Aorta (tissue), 5 donors: ENCODE data around the gene GPC3. TPM values are rescaled to one million over a fixed set of nuclear protein-coding genes. Genes with fewer than 3 reads are reported as not detected.

Source experiments
- ATAC-seq: fragments of 200-7000 bp; cut with Tn5 transposase; one replicate; pipeline ENCODE4 v1.9.1; 2022; ENCODE audit warnings: moderate library complexity; ENCODE audit not compliant: low FRiP score
- DNase-seq, 2 donors: peaks; one replicate each; pipeline ENCODE4 v3.0.0-alpha.2; 2020
- H3K27ac ChIP-seq, 2 donors: one replicate each; pipeline ENCODE4 v1.5.1; 2013; ENCODE audit warnings: low read length in 2 of 2, mild to moderate bottlenecking in 2 of 2, moderate library complexity in 2 of 2, control low read depth in 1 of 2, inconsistent platforms in 1 of 2, low read depth in 1 of 2
- H3K27me3 ChIP-seq, 2 donors: one replicate each; pipeline ENCODE4 v1.6.1; 2013; ENCODE audit warnings: control low read depth in 1 of 2, low read length in 1 of 2, mild to moderate bottlenecking in 1 of 2, moderate library complexity in 1 of 2; ENCODE audit not compliant: insufficient read depth in 2 of 2, control insufficient read depth in 1 of 2
- H3K36me3 ChIP-seq, 2 donors: one replicate each; pipeline ENCODE4 v1.6.1; 2013; ENCODE audit warnings: control low read depth in 1 of 2, low read length in 1 of 2, mild to moderate bottlenecking in 1 of 2; ENCODE audit not compliant: insufficient read depth in 2 of 2, control insufficient read depth in 1 of 2
- H3K4me1 ChIP-seq, 2 donors: one replicate each; pipeline ENCODE4 v1.6.1; 2013; ENCODE audit warnings: low read length in 2 of 2, control low read depth in 1 of 2, mild to moderate bottlenecking in 1 of 2, moderate library complexity in 1 of 2; ENCODE audit not compliant: insufficient read depth in 2 of 2, control insufficient read depth in 1 of 2
- H3K4me3 ChIP-seq, 2 donors: one replicate each; pipeline ENCODE4 v1.5.1; 2013; ENCODE audit warnings: low read length in 2 of 2, control low read depth in 1 of 2, mild to moderate bottlenecking in 1 of 2
- H3K9me3 ChIP-seq: one replicate; pipeline ENCODE4 v1.6.1; 2013; ENCODE audit warnings: mild to moderate bottlenecking, low read length; ENCODE audit not compliant: control insufficient read depth
- WGBS, 2 donors: extraction: QIAGEN DNeasy Blood & Tissue Kit; methylation state at CpG; one replicate each; pipeline ENCODE4 v1.1.7; 2013; 5-methylcytosine and 5-hydroxymethylcytosine counted together
- intact Hi-C, 2 donors: fragments of 100-400 bp; cut with DNase I; formaldehyde crosslinking; loops; one replicate each; pipeline versions ENCODE4 v1.14.2 to v1.15.0; 2022
- polyA plus RNA-seq, 2 donors: library from polyadenylated mRNA; stranded (reverse); fragments of 200-250 nt; gene quantifications; one replicate each; pipeline ENCODE4 v1.2.3, GENCODE V29; 2013
- total RNA-seq, 2 donors: library from RNA; stranded (reverse); fragmentation: NEBNext Ultra II Directional; extraction: Animal tissue kit (Norgen Biotek cat#: 25700); gene quantifications; one replicate each; pipeline ENCODE4 v1.2.1, GENCODE V29; 2021
- donor health status: healthy with polysubstance abuse.
- donor health status: Bipolar disorder and iron deficiency.
- donor health status: DM: no; HTN: no; CAD: no.
- donor health status: DM: no; HTN: no; CAD: no.
- donor health status: DM: yes; HTN: yes; CAD: no.

GPC3 gene
- total and polyA plus RNA-seq, 4 donors = 1.1 to 13.2 (median 5.0) TPM

DNA sequence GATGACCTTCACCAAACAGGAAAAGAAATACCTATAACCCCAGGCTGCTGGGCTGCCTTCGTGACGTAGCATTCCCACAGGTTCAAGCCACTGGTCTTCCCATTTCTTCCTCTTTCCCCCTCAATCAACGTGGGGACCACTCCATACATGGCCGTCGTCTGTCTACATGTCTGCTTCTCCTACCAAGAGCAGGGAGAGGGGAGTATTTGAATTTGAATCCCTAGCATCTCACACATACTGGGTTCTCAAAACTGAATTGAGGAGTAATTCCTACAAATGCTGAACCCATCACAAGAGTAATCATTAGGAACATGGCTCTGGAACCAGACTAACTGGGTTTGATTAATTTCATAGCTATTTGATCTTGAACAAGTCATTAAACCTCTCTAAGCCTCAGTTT, 17.3 kb downstream of the GPC3 start:
- intact Hi-C loops = no loop called here
- WGBS, 2 donors = 67 to 91% methylated on average over 5 of the region's 5 CpGs
- no peak overlapping the region for H3K27ac ChIP-seq
- no peaks in the 10 kb centered on the region for H3K27me3 ChIP-seq
- no peak overlapping the region for H3K4me3 ChIP-seq
- H3K4me1 ChIP-seq = no peaks in the 10 kb centered on the region
- H3K36me3 ChIP-seq = no peaks in the 10 kb centered on the region
- no peaks in the 10 kb centered on the region for H3K9me3 ChIP-seq
- DNase-seq (no peak), ATAC-seq (no peak)

DNA sequence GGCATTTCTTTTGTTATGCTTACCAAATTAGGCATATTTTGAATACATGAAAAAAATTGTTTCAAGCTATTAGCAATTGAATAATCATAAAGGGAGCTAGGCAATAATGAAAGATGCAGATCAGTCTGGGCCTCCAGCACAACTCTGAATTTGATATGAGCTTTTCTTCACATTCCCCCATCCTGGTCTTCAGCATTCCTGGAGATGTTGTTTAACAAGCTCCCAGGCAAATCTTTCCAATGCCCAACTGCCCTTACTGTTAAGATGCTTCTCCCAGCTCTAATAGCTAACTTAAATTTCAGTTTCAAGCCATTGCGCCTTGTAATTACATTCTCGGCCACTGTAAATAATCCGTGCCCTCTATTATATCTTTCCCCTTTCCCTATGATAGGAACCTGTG, 19.2 kb downstream of the GPC3 start:
- no peak for ATAC-seq
- no peaks in the 10 kb centered on the region for H3K4me1 ChIP-seq
- H3K4me3 ChIP-seq = no peak overlapping the region
- no peaks in the 10 kb centered on the region for H3K27me3 ChIP-seq
- 77 to 92% methylated on average over 3 of the region's 3 CpGs for WGBS, 2 donors
- intact Hi-C loops = no loop called here
- no peaks in the 10 kb centered on the region for H3K9me3 ChIP-seq
- no peak for DNase-seq
- no peaks in the 10 kb centered on the region for H3K36me3 ChIP-seq
- H3K27ac ChIP-seq = no peak overlapping the region

DNA sequence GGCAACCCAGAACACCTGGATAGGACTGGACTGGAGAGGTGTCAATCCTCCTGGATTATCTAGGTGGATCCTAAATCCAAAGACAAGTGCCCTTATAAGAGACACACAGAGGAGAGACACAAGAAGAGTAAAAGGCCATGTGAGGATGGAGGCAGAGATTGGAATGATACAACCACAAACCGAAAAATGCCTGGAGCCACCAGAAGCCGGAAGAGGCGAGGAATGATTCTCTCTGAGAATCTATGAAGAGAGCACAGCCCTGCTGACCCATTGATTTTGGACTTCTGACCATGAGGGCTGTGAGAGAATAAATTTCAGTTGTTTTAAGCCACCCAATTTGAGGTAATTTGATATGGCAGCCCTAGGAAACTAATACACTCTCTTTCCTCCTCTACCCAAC, 20.1 kb downstream of the GPC3 start:
- no peak overlapping the region for H3K27ac ChIP-seq
- H3K4me3 ChIP-seq = no peak overlapping the region
- WGBS, 2 donors = 85 to 98% methylated on average over 3 of the region's 3 CpGs
- no peaks in the 10 kb centered on the region for H3K4me1 ChIP-seq
- no peak for ATAC-seq
- intact Hi-C loops = no loop called here
- no peaks in the 10 kb centered on the region for H3K27me3 ChIP-seq
- no peak for DNase-seq
- no peaks in the 10 kb centered on the region for H3K36me3 ChIP-seq
- no peaks in the 10 kb centered on the region for H3K9me3 ChIP-seq

DNA sequence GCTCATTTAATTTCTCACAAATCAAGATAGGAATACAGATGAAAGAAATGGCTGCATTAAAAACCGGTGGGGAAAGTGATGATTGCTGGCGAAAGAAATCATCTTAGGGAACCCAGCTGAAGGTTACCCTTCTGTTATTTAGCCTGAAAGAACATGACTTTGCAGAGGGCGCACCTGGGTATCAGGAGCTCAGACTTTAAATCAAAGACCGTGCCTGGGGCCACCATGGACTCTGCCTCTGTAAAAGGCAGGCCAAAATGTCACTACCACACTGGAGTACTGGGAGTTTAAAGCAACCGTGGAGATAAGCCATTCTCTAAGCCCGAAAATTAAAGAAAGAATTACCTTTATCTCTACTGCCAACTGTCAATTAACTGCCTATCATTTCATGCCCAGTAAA, 24.3 kb downstream of the GPC3 start:
- Histone ChIP-seq H3K4me3 (no peak overlapping the region), H3K4me1 (no peaks in the 10 kb centered on the region), H3K27me3 (no peaks in the 10 kb centered on the region), H3K27ac (no peak overlapping the region), H3K9me3 (no peaks in the 10 kb centered on the region), H3K36me3 (no peaks in the 10 kb centered on the region)
- no peak for ATAC-seq
- WGBS, 2 donors = 66 to 91% methylated on average over 6 of the region's 6 CpGs
- no peak for DNase-seq
- intact Hi-C loops = no loop called here

DNA sequence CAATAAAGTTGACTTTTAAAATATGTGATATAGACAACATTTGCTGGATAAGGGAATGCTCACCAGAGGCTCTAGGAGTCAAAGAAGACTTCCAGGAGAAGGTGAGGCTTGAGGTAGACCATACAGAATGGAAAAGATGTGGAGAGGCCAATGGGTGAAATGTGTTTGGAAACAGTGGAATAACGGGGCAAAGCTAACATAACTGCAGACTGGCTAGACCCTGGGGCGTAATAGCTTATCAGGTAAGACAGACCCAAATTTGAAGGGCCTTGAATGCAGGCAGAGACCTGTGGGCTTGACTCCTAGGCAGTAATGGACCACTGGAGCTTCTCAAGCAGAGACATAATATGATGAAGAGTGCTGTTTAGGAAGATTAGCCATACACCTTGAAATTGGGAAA, 25.4 kb downstream of the GPC3 start:
- Histone ChIP-seq H3K4me3 (no peak overlapping the region), H3K27ac (no peak overlapping the region), H3K4me1 (no peaks in the 10 kb centered on the region), H3K36me3 (no peaks in the 10 kb centered on the region), H3K9me3 (no peaks in the 10 kb centered on the region), H3K27me3 (no peaks in the 10 kb centered on the region)
- no peak for DNase-seq
- WGBS, 2 donors = 70 to 85% methylated on average over 2 of the region's 2 CpGs
- intact Hi-C loops = no loop called here
- ATAC-seq = no peak

DNA sequence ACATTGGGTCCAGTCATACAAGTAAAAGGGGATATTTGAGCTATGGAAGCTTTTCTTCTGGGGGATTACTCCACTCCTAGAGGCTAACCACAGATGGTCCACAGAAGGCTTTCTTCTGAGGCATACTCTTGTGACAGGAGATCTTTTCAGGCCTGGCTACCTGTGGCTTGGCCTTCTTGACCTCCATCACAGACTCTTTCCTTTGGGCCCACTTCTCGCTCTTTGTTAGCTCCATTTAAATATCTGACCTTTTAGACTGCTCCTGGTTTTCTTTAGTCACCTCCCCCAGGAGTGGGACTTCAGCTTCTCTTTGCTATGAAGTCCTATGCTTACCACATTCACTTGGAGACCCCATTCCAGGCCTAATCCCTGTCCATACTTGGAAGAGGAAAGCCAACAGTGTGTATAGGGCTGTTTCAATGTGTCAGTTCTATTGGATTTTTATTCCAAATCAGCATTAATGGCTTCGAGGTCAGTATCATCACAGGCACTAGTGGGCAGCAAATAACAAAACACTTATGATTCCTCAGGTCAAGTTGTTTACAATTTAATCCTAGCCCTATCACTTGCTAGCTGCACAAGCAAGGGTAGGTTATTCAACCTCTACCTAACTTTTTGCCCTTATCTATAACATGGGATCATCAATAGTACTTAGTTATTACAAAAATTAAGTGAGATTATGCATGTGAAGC, 26.3 kb downstream of the GPC3 start:
- Histone ChIP-seq H3K4me1 (no peaks in the 10 kb centered on the region), H3K27ac (no peak overlapping the region), H3K9me3 (no peaks in the 10 kb centered on the region), H3K4me3 (no peak overlapping the region), H3K27me3 (no peaks in the 10 kb centered on the region), H3K36me3 (no peaks in the 10 kb centered on the region)
- intact Hi-C loops = no loop called here
- DNase-seq (no peak), ATAC-seq (no peak)
- WGBS, 2 donors = 65 to 77% methylated on average over 2 of the region's 2 CpGs

DNA sequence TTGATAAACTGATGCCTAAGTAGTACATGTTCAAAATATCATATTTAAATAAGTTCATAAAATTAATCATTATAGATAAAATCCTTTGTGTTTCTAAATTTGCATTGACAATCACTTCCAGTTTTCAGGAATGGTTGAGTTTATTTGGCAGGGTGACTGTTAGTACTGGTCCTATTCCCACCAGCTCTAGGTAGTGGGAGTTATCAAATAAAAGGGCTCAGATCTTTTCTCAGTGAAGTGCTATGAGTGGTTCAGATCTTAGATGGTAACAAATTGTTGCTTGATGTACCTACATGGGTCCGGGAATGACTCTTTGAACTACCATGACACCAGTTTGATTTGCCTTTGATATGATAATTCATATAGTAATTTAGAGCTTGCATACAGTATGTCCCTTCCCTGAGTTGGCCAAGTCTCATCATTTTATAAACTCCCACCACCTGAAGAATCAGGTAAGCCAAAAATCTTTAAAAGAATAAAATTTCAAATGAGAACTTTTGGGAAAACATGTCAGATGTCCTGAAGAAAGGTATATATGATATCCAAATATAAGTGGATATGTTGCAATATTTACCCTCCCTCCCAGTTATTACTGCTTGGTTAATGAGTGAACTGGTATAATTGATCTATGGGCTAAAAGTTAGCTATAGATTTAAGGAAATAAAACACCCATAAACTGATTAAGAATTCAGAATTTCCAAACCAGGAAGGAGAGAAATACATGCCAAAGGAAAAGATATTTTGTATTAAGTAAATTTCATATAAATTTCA, 28.6 kb downstream of the GPC3 start:
- Histone ChIP-seq H3K27me3 (no peaks in the 10 kb centered on the region), H3K27ac (no peak overlapping the region), H3K4me3 (no peak overlapping the region), H3K4me1 (no peaks in the 10 kb centered on the region), H3K36me3 (no peaks in the 10 kb centered on the region), H3K9me3 (no peaks in the 10 kb centered on the region)
- WGBS, 2 donors = 74 to 84% methylated on average over 1 of the region's 1 CpG
- DNase-seq (no peak), ATAC-seq (no peak)
- intact Hi-C loops = no loop called here

DNA sequence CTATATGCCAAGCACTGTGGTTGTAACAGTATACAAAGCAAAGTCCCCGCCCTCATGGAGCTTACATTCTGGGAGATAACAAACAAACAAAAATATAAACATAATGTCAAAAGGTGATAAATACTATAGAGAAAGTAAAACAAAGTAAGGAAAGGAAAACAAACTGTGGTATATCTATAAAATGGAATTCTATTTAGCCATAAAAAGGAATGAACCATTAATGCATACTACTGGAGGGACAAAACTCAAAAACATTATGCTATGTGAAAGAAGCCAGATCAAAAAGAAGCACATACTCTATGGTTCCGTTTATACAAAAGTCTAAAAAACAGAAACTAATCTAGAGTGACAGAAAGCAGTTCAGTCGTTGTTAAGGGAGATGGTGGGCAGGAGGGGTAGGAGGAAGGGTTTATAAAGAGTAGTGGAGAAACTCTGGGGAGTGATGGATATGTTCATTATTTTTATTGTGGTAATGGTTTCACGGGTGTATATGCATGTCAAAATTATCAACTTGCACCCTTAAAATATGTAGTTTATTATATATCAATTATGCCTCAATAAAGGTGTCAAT, 31.5 kb downstream of the GPC3 start:
- DNase-seq (no peak), ATAC-seq (no peak)
- Histone ChIP-seq H3K4me1 (no peaks in the 10 kb centered on the region), H3K9me3 (no peaks in the 10 kb centered on the region), H3K27ac (no peak overlapping the region), H3K36me3 (no peaks in the 10 kb centered on the region), H3K27me3 (no peaks in the 10 kb centered on the region), H3K4me3 (no peak overlapping the region)
- WGBS, 2 donors = 75 to 84% methylated on average over 4 of the region's 4 CpGs
- intact Hi-C loops = no loop called here

DNA sequence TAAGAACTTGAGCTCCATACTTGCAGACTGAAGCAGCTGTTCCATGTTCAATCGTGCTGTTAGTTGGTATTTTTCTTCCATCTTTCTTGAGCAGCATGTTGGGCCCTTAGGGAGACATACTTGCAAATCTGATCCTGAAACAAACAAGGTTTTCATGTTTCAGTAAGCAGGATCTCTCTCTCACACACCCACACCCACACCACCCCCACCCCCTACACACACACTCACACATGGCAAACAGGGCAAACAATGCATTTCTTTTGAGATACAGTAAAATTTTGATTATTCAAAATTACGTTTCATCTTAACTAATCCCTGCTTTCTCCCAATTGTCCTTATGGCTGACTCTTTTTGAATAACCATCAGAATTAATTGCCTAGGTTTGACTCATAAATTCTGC, 32.3 kb downstream of the GPC3 start:
- intact Hi-C loops = no loop called here
- 62 to 82% methylated on average over 2 of the region's 2 CpGs for WGBS, 2 donors
- H3K9me3 ChIP-seq = no peaks in the 10 kb centered on the region
- no peaks in the 10 kb centered on the region for H3K4me1 ChIP-seq
- ATAC-seq (no peak), DNase-seq (no peak)
- H3K36me3 ChIP-seq = no peaks in the 10 kb centered on the region
- no peak overlapping the region for H3K27ac ChIP-seq
- no peak overlapping the region for H3K4me3 ChIP-seq
- no peaks in the 10 kb centered on the region for H3K27me3 ChIP-seq
